Measurements from ENCODE around the gene NTPCR.

Gene NTPCR

DNA sequence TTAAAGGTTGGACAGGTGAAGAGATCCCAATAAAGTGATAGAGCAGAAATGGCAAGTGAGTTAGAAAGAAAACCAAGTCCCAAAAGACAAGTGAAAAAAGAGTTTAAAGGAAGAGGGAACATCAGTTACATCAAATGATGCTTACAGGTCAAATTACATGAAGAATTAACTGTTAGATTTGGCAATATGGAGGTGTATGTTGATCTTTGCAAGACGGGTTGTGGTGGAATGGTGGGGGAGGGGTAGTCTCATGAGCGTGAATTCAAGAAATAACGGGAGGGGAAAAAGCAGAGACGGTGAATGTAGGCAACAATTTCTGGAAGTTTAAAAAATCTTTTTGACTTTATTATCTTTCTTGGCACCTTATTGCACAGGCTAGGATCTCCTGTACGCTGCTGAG, 76.6 kb downstream of the NTPCR start:
- TF ChIP-seq, protein P1, sequence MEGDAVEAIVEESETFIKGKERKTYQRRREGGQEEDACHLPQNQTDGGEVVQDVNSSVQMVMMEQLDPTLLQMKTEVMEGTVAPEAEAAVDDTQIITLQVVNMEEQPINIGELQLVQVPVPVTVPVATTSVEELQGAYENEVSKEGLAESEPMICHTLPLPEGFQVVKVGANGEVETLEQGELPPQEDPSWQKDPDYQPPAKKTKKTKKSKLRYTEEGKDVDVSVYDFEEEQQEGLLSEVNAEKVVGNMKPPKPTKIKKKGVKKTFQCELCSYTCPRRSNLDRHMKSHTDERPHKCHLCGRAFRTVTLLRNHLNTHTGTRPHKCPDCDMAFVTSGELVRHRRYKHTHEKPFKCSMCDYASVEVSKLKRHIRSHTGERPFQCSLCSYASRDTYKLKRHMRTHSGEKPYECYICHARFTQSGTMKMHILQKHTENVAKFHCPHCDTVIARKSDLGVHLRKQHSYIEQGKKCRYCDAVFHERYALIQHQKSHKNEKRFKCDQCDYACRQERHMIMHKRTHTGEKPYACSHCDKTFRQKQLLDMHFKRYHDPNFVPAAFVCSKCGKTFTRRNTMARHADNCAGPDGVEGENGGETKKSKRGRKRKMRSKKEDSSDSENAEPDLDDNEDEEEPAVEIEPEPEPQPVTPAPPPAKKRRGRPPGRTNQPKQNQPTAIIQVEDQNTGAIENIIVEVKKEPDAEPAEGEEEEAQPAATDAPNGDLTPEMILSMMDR (conservative IDR thresholded peaks at IDR 0.05) = no peak
- H3K27ac ChIP-seq = peak overlapping the region; percentile 93

DNA sequence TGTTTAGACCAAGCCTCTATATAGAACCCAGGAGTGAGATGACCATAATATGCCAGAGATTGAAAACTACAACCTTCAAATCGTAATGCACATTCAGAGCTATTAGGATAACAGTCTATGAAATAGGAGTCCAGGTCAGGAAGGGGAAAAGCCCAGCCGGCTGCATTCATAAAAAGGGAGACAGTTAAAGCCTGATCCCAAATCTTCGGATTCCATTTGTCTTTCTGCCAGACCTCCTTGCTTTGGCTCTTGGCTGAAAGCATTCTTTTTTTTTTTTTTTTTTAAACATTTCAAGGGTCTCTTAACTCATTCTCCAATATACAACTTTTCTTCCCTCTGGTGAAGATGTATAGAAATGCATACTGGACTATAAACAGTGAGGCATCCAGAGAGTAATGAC, 81.1 kb downstream of the NTPCR start:
- TF ChIP-seq, protein P1 (conservative IDR thresholded peaks at IDR 0.05) = no peak
- H3K27ac ChIP-seq = no peak overlapping the region

DNA sequence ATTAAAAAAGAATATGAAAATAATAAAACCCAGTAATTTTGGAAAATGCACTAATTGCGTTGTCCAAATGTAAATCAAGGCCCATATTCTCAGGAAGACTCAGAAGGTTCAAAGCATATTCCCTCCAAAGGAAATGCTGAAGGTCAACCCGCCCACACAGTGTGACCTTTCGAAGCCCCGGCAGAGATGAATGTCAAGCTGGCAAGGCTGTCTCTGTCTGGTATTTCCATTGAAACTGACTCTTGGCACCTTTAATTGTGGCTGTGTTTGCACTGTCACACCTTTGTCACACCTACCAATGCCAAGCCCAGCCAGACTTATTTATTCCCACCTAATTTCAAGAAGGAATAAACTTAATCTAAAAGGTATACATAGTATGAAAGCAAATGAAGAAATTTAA, 82.5 kb downstream of the NTPCR start:
- TF ChIP-seq, protein P1 (conservative IDR thresholded peaks at IDR 0.05) = no peak
- no peak overlapping the region for H3K27ac ChIP-seq

DNA sequence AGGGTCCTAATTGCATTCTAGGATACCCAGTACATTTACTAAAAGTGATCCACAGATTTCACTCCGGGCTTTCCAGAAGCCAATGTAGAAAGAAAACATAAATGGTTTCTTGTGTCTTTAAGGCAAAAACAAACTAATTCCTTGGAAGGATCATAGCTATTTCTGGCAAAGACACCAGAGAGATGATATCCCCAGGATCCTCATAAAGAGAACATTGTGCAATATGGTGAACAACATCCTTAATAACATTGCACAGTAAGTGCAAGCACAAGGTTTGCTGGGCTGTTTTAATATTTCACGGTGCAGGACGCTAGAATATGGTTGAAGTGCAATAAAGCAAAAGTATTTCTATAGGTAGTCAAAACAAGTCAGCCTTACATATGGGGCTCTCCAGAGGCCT, 83.0 kb downstream of the NTPCR start:
- TF ChIP-seq, protein P1 (conservative IDR thresholded peaks at IDR 0.05) = no peak
- H3K27ac ChIP-seq = no peak overlapping the region
